ENCODE results near the gene UBC.
A peak's percentile ranks its signal among the peaks of the same experiment; 100 is the strongest.
"Not testable (repeated sequence)": the region's sequence is repeated elsewhere in the genome, so short reads cannot be mapped to it uniquely, and the experiment has no call there.

The UBC gene

GRCh38 chr12:124902916-124903315, 11.5 kb downstream of the UBC start:
- Histone ChIP-seq H3K4me1 (ENCODE audit: control insufficient read depth in 1 of 2, insufficient read depth in 2 of 2, low read length in 2 of 2) (peaks cover 17 to 18% of the 10 kb centered on the region in 2 donors), H3K4me3 (ENCODE audit: low read depth in 1 of 2, low read length in 2 of 2) (no peak overlapping the region), H3K27me3 (ENCODE audit: control insufficient read depth in 1 of 2, insufficient read depth in 2 of 2, low read length in 2 of 2) (no peaks in the 10 kb centered on the region), H3K9ac (ENCODE audit: low read depth in 1 of 2, low read length in 2 of 2) (no peak overlapping the region), H3K36me3 (ENCODE audit: control insufficient read depth in 1 of 2, insufficient read depth in 2 of 2, low read length in 2 of 2) (no peaks in the 10 kb centered on the region), H3K27ac (ENCODE audit: low read depth, low read length) (no peak overlapping the region), H3K9me3 (ENCODE audit: control insufficient read depth in 1 of 2, low read length in 2 of 2) (no peaks in the 10 kb centered on the region)

- Histone ChIP-seq H3K9me3 (ENCODE audit: control insufficient read depth in 1 of 2, low read length in 2 of 2) (no peaks in the 10 kb centered on the region), H3K36me3 (ENCODE audit: control insufficient read depth in 1 of 2, insufficient read depth in 2 of 2, low read length in 2 of 2) (no peaks in the 10 kb centered on the region), H3K4me1 (ENCODE audit: control insufficient read depth in 1 of 2, insufficient read depth in 2 of 2, low read length in 2 of 2) (peaks cover 14 to 17% of the 10 kb centered on the region in 2 donors), H3K9ac (ENCODE audit: low read depth in 1 of 2, low read length in 2 of 2) (no peak overlapping the region), H3K27me3 (ENCODE audit: control insufficient read depth in 1 of 2, insufficient read depth in 2 of 2, low read length in 2 of 2) (no peaks in the 10 kb centered on the region), H3K4me3 (ENCODE audit: low read depth in 1 of 2, low read length in 2 of 2) (no peak overlapping the region), H3K27ac (ENCODE audit: low read depth, low read length) (no peak overlapping the region)
Observed at GRCh38 chr12:124901003-124901402, 13.4 kb downstream of the UBC start.

GRCh38 chr12:124900345-124900795, 14.1 kb downstream of the UBC start:
- H3K27me3 ChIP-seq (ENCODE audit: control insufficient read depth in 1 of 2, insufficient read depth in 2 of 2, low read length in 2 of 2); H3K27ac ChIP-seq (ENCODE audit: low read depth, low read length); H3K9me3 ChIP-seq (ENCODE audit: control insufficient read depth in 1 of 2, low read length in 2 of 2); H3K4me3 ChIP-seq (ENCODE audit: low read depth in 1 of 2, low read length in 2 of 2); H3K9ac ChIP-seq (ENCODE audit: low read depth in 1 of 2, low read length in 2 of 2); H3K36me3 ChIP-seq (ENCODE audit: control insufficient read depth in 1 of 2, insufficient read depth in 2 of 2, low read length in 2 of 2): not testable (repeated sequence)
- peaks cover 14 to 17% of the 10 kb centered on the region in 2 donors for H3K4me1 ChIP-seq (ENCODE audit: control insufficient read depth in 1 of 2, insufficient read depth in 2 of 2, low read length in 2 of 2)

- Histone ChIP-seq H3K27me3 (ENCODE audit: control insufficient read depth in 1 of 2, insufficient read depth in 2 of 2, low read length in 2 of 2) (no peaks in the 10 kb centered on the region), H3K9me3 (ENCODE audit: control insufficient read depth in 1 of 2, low read length in 2 of 2) (no peaks in the 10 kb centered on the region), H3K4me1 (ENCODE audit: control insufficient read depth in 1 of 2, insufficient read depth in 2 of 2, low read length in 2 of 2) (peaks cover 4 to 8% of the 10 kb centered on the region in 2 donors), H3K27ac (ENCODE audit: low read depth, low read length) (no peak overlapping the region), H3K9ac (ENCODE audit: low read depth in 1 of 2, low read length in 2 of 2) (no peak overlapping the region), H3K4me3 (ENCODE audit: low read depth in 1 of 2, low read length in 2 of 2) (no peak overlapping the region), H3K36me3 (ENCODE audit: control insufficient read depth in 1 of 2, insufficient read depth in 2 of 2, low read length in 2 of 2) (no peaks in the 10 kb centered on the region)
Observed at GRCh38 chr12:124898923-124899294, 15.5 kb downstream of the UBC start.

GRCh38 chr12:124898200-124898922, 16.1 kb downstream of the UBC start:
- Histone ChIP-seq H3K9me3 (ENCODE audit: control insufficient read depth in 1 of 2, low read length in 2 of 2) (no peaks in the 10 kb centered on the region), H3K4me1 (ENCODE audit: control insufficient read depth in 1 of 2, insufficient read depth in 2 of 2, low read length in 2 of 2) (peaks cover 4 to 8% of the 10 kb centered on the region in 2 donors), H3K9ac (ENCODE audit: low read depth in 1 of 2, low read length in 2 of 2) (no peak overlapping the region), H3K4me3 (ENCODE audit: low read depth in 1 of 2, low read length in 2 of 2) (no peak overlapping the region), H3K27me3 (ENCODE audit: control insufficient read depth in 1 of 2, insufficient read depth in 2 of 2, low read length in 2 of 2) (no peaks in the 10 kb centered on the region), H3K36me3 (ENCODE audit: control insufficient read depth in 1 of 2, insufficient read depth in 2 of 2, low read length in 2 of 2) (no peaks in the 10 kb centered on the region), H3K27ac (ENCODE audit: low read depth, low read length) (no peak overlapping the region)

GRCh38 chr12:124896461-124896860, 18.0 kb downstream of the UBC start:
- no peak overlapping the region for H3K4me3 ChIP-seq (ENCODE audit: low read depth in 1 of 2, low read length in 2 of 2)
- H3K9me3 ChIP-seq (ENCODE audit: control insufficient read depth in 1 of 2, low read length in 2 of 2): no peaks in the 10 kb centered on the region
- H3K27me3 ChIP-seq (ENCODE audit: control insufficient read depth in 1 of 2, insufficient read depth in 2 of 2, low read length in 2 of 2): no peaks in the 10 kb centered on the region
- H3K27ac ChIP-seq (ENCODE audit: low read depth, low read length): no peak overlapping the region
- H3K9ac ChIP-seq (ENCODE audit: low read depth in 1 of 2, low read length in 2 of 2): no peak overlapping the region
- H3K4me1 ChIP-seq (ENCODE audit: control insufficient read depth in 1 of 2, insufficient read depth in 2 of 2, low read length in 2 of 2): peaks cover 4 to 8% of the 10 kb centered on the region in 2 donors
- no peaks in the 10 kb centered on the region for H3K36me3 ChIP-seq (ENCODE audit: control insufficient read depth in 1 of 2, insufficient read depth in 2 of 2, low read length in 2 of 2)

- Histone ChIP-seq H3K9me3 (ENCODE audit: control insufficient read depth in 1 of 2, low read length in 2 of 2) (no peaks in the 10 kb centered on the region), H3K4me1 (ENCODE audit: control insufficient read depth in 1 of 2, insufficient read depth in 2 of 2, low read length in 2 of 2) (peaks cover 0 to 5% of the 10 kb centered on the region in 2 donors), H3K27me3 (ENCODE audit: control insufficient read depth in 1 of 2, insufficient read depth in 2 of 2, low read length in 2 of 2) (no peaks in the 10 kb centered on the region), H3K4me3 (ENCODE audit: low read depth in 1 of 2, low read length in 2 of 2) (no peak overlapping the region), H3K36me3 (ENCODE audit: control insufficient read depth in 1 of 2, insufficient read depth in 2 of 2, low read length in 2 of 2) (no peaks in the 10 kb centered on the region), H3K9ac (ENCODE audit: low read depth in 1 of 2, low read length in 2 of 2) (no peak overlapping the region), H3K27ac (ENCODE audit: low read depth, low read length) (no peak overlapping the region)
Observed at GRCh38 chr12:124893792-124894516, 20.5 kb downstream of the UBC start.

- Histone ChIP-seq H3K4me3 (ENCODE audit: low read depth in 1 of 2, low read length in 2 of 2) (no peak overlapping the region), H3K9me3 (ENCODE audit: control insufficient read depth in 1 of 2, low read length in 2 of 2) (no peaks in the 10 kb centered on the region), H3K27me3 (ENCODE audit: control insufficient read depth in 1 of 2, insufficient read depth in 2 of 2, low read length in 2 of 2) (no peaks in the 10 kb centered on the region), H3K4me1 (ENCODE audit: control insufficient read depth in 1 of 2, insufficient read depth in 2 of 2, low read length in 2 of 2) (peaks cover 10 to 12% of the 10 kb centered on the region in 2 donors), H3K36me3 (ENCODE audit: control insufficient read depth in 1 of 2, insufficient read depth in 2 of 2, low read length in 2 of 2) (no peaks in the 10 kb centered on the region), H3K27ac (ENCODE audit: low read depth, low read length) (no peak overlapping the region), H3K9ac (ENCODE audit: low read depth in 1 of 2, low read length in 2 of 2) (no peak overlapping the region)
Observed at GRCh38 chr12:124888260-124888659, 26.2 kb downstream of the UBC start.

- H3K4me3 ChIP-seq (ENCODE audit: low read depth in 1 of 2, low read length in 2 of 2); H3K27ac ChIP-seq (ENCODE audit: low read depth, low read length); H3K9ac ChIP-seq (ENCODE audit: low read depth in 1 of 2, low read length in 2 of 2); H3K27me3 ChIP-seq (ENCODE audit: control insufficient read depth in 1 of 2, insufficient read depth in 2 of 2, low read length in 2 of 2); H3K9me3 ChIP-seq (ENCODE audit: control insufficient read depth in 1 of 2, low read length in 2 of 2); H3K36me3 ChIP-seq (ENCODE audit: control insufficient read depth in 1 of 2, insufficient read depth in 2 of 2, low read length in 2 of 2): not testable (repeated sequence)
- H3K4me1 ChIP-seq (ENCODE audit: control insufficient read depth in 1 of 2, insufficient read depth in 2 of 2, low read length in 2 of 2): peaks cover 10 to 12% of the 10 kb centered on the region in 2 donors
Observed at GRCh38 chr12:124887766-124888165, 26.7 kb downstream of the UBC start.

GRCh38 chr12:124884587-124885438, 29.6 kb downstream of the UBC start:
- H3K4me1 ChIP-seq (ENCODE audit: control insufficient read depth in 1 of 2, insufficient read depth in 2 of 2, low read length in 2 of 2): peaks cover 10 to 12% of the 10 kb centered on the region in 2 donors
- H3K9ac ChIP-seq (ENCODE audit: low read depth in 1 of 2, low read length in 2 of 2): no peak overlapping the region
- H3K27ac ChIP-seq (ENCODE audit: low read depth, low read length): no peak overlapping the region

More at GRCh38 chr12:124884587-124885438, 29.6 kb downstream of the UBC start:
- no peaks in the 10 kb centered on the region for H3K9me3 ChIP-seq (ENCODE audit: control insufficient read depth in 1 of 2, low read length in 2 of 2)
- H3K36me3 ChIP-seq (ENCODE audit: control insufficient read depth in 1 of 2, insufficient read depth in 2 of 2, low read length in 2 of 2): no peaks in the 10 kb centered on the region
- H3K4me3 ChIP-seq (ENCODE audit: low read depth in 1 of 2, low read length in 2 of 2): peak overlapping the region; percentile 40 to 41
- H3K27me3 ChIP-seq (ENCODE audit: control insufficient read depth in 1 of 2, insufficient read depth in 2 of 2, low read length in 2 of 2): no peaks in the 10 kb centered on the region

Measured in duodenal mucosa (tissue), 2 donors.